T-helper 2 cell treated with Interferon-gamma antibody and Interleukin-4, amounts not matched to agents 5 μg/mL and 100 μg/mL, for 36 hours (primary cell): ENCODE results near the gene CERK.

Experiments
- DNase-seq: peaks from one replicate; pipeline ENCODE4 v3.0.0; 2021; ENCODE audit warnings: low spot score
- H3K27ac Mint-ChIP-seq: one replicate; pipeline ENCODE4 v1.8.0; 2021; ENCODE audit warnings: mild to moderate bottlenecking, mixed read lengths
- H3K27me3 Mint-ChIP-seq: one replicate; pipeline ENCODE4 v1.8.0; 2021; ENCODE audit warnings: low read depth, mixed read lengths
- H3K36me3 Mint-ChIP-seq: one replicate; pipeline ENCODE4 v1.8.0; 2021; ENCODE audit warnings: low read depth, mixed read lengths
- H3K4me1 Mint-ChIP-seq: one replicate; pipeline ENCODE4 v1.8.0; 2021; ENCODE audit warnings: low read depth, mixed read lengths
- H3K4me3 Mint-ChIP-seq: one replicate; pipeline ENCODE4 v1.8.0; 2022; ENCODE audit warnings: mild to moderate bottlenecking, moderate library complexity, mixed read lengths
- H3K9me3 Mint-ChIP-seq: one replicate; pipeline ENCODE4 v1.8.0; 2021; ENCODE audit warnings: mixed read lengths

Gene CERK

GRCh38 chr22:46703171-46703995 lies 34.7 kb downstream of the CERK start:
- no peaks in the 10 kb centered on the region for H3K27me3 Mint-ChIP-seq
- no peak overlapping the region for H3K27ac Mint-ChIP-seq
- no peaks in the 10 kb centered on the region for H3K9me3 Mint-ChIP-seq
- H3K36me3 Mint-ChIP-seq = peaks cover 58% of the 10 kb centered on the region
- DNase-seq = no peak
- H3K4me1 Mint-ChIP-seq = no peaks in the 10 kb centered on the region
- no peak overlapping the region for H3K4me3 Mint-ChIP-seq

- peaks cover 54% of the 10 kb centered on the region for H3K36me3 Mint-ChIP-seq
- no peaks in the 10 kb centered on the region for H3K9me3 Mint-ChIP-seq
- no peak overlapping the region for H3K27ac Mint-ChIP-seq
- H3K4me1 Mint-ChIP-seq = no peaks in the 10 kb centered on the region
- no peak overlapping the region for H3K4me3 Mint-ChIP-seq
- no peaks in the 10 kb centered on the region for H3K27me3 Mint-ChIP-seq
- DNase-seq = no peak
Measured at GRCh38 chr22:46701262-46701661, 36.8 kb downstream of the CERK start.

DNA sequence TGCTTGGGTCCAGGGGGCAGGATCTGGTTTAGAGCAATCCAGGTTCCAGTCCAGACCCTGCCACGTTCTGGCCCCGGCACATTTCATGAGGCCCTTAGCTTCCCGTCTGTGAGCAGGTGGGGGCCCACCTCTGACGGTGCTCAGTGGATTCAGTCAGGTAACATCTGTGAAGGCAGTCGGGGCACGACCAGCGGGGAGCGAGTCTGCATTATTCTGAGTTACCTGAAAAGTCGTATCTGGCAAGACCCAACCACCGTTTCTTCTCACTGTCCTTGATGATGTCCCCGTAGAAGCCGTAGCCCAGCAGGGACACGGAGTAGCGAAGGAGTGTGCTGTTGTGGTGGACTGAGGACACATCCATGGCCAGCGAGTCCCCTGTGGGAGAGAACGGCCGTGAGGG lies 39.0 kb downstream of the CERK start:
- no peaks in the 10 kb centered on the region for H3K9me3 Mint-ChIP-seq
- peak overlapping the region; percentile 22 for H3K27ac Mint-ChIP-seq
- no peak overlapping the region for H3K4me3 Mint-ChIP-seq
- DNase-seq = no peak
- no peaks in the 10 kb centered on the region for H3K27me3 Mint-ChIP-seq
- no peaks in the 10 kb centered on the region for H3K4me1 Mint-ChIP-seq
- peaks cover 51% of the 10 kb centered on the region for H3K36me3 Mint-ChIP-seq

DNA sequence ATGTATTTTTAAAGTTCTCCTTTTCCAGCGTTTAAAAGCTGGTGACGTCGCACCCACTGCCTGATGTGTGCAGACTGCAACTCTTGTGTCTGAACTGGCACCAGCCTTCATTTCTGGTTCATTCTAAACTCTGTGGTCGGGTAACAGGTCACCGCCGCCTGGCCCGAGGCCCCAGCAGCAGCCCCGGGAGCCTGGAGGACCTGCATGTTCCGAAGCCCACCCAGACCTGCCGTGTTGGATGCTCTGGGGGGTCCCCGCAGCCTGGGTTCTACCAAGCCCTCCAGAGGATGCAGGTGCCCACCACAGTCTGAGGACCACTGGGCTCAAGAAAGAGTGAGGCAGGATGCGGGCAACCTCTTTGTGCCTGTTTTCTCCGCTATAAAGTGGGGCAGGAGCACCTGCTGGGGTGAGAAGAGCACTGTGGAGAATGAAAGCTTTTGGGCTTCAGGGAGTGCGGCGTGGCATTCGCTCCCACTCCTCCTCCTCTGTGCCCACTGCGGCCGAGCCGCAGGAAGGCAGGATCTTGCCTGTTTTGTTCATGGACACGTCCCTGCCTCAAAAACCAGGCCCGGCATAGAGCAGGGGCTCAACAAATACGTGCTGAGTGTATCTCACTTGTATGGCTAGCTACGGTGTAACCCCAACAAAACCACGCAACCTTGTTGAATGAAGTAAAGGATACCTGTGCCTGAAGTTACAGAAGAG lies 40.1 kb downstream of the CERK start:
- Mint-ChIP-seq H3K4me3 (no peak overlapping the region), H3K27me3 (no peaks in the 10 kb centered on the region), H3K4me1 (no peaks in the 10 kb centered on the region), H3K9me3 (no peaks in the 10 kb centered on the region), H3K27ac (no peak overlapping the region), H3K36me3 (peaks cover 44% of the 10 kb centered on the region)
- DNase-seq = no peak

DNA sequence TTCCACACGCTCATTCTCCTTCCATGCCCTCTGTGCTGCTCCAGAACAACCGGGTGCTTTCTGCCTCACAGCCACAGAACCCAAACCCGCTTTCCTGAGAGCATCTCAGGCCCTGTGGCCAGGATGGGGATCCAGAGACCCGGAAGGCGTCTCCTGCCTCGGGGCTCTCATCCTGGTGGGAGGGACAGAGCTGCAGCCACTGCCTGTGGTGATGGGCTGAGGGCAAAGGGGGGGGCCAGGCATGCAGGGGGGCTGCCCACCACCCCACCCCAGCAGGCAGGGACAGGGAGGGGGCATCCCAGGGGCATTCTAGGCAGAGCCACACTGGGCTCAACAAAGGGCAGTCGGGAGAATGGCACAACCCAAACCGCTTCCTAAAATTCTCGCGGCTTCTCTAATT lies 41.4 kb downstream of the CERK start:
- no peaks in the 10 kb centered on the region for H3K27me3 Mint-ChIP-seq
- no peak for DNase-seq
- H3K27ac Mint-ChIP-seq = no peak overlapping the region
- H3K36me3 Mint-ChIP-seq = peaks cover 44% of the 10 kb centered on the region
- no peaks in the 10 kb centered on the region for H3K9me3 Mint-ChIP-seq
- H3K4me1 Mint-ChIP-seq = no peaks in the 10 kb centered on the region
- no peak overlapping the region for H3K4me3 Mint-ChIP-seq

DNA sequence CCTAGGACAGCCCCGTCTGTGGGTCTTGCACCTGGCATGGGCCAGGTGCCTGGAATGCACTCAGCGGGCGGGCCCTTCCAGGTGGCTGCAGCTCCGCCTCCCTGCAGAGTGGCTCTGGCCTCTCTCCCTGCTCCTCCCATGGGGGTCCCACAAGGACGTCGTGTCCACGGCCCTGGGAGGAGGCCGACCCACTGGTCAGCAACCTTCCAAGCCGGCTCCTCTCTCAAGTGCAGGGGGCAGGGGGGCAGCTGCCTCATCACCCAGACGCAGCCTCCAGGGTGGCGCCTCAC lies 41.9 kb downstream of the CERK start:
- Mint-ChIP-seq H3K9me3 (no peaks in the 10 kb centered on the region), H3K27ac (no peak overlapping the region), H3K4me3 (no peak overlapping the region), H3K4me1 (no peaks in the 10 kb centered on the region), H3K27me3 (no peaks in the 10 kb centered on the region), H3K36me3 (peaks cover 47% of the 10 kb centered on the region)
- no peak for DNase-seq

GRCh38 chr22:46695346-46696228 lies 42.5 kb downstream of the CERK start:
- no peak overlapping the region for H3K4me3 Mint-ChIP-seq
- peaks cover 47% of the 10 kb centered on the region for H3K36me3 Mint-ChIP-seq
- no peaks in the 10 kb centered on the region for H3K9me3 Mint-ChIP-seq
- no peak overlapping the region for H3K27ac Mint-ChIP-seq
- no peak for DNase-seq
- no peaks in the 10 kb centered on the region for H3K4me1 Mint-ChIP-seq
- H3K27me3 Mint-ChIP-seq = no peaks in the 10 kb centered on the region

DNA sequence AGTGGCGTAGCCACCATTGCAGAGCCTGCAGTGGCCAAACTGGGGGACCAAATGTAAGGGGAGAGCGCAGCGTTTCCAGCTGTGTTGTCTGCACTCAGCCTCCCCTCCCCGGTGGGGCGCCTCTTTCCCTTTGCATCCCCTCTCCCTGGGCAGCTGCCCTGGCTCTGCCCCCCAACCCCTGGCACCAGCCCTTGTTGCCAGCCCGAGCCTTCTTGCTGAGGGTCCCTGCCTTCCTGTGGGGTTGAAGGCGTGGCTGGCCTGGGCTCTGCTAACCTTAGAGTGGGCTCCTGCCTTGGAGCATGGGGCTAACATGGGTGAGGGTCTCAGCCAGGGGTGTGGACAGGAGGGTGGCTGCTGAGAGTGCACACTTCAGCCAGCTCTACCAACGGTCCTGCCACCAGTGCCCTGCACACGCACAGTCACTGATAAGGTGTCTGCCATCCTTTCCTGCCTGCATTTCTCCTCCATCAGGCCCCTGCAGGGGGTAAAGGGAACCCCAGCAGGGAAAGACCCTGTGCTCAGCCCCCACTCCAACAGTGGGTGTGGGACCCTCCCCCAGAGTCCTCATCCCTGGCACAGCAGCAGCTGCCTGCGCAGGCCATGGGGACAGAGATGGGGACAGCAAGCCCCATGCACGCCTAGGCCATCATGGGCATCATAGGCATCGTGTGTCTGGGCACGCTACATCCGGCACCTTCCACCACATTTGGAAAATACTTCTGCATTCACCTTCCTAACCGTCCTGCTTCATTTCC lies 43.5 kb downstream of the CERK start:
- Mint-ChIP-seq H3K4me3 (no peak overlapping the region), H3K27ac (no peak overlapping the region), H3K4me1 (no peaks in the 10 kb centered on the region), H3K9me3 (no peaks in the 10 kb centered on the region), H3K36me3 (peaks cover 49% of the 10 kb centered on the region), H3K27me3 (no peaks in the 10 kb centered on the region)
- DNase-seq = no peak

- no peak overlapping the region for H3K4me3 Mint-ChIP-seq
- H3K9me3 Mint-ChIP-seq = no peaks in the 10 kb centered on the region
- H3K27ac Mint-ChIP-seq = no peak overlapping the region
- no peak for DNase-seq
- no peaks in the 10 kb centered on the region for H3K27me3 Mint-ChIP-seq
- no peaks in the 10 kb centered on the region for H3K4me1 Mint-ChIP-seq
- peaks cover 46% of the 10 kb centered on the region for H3K36me3 Mint-ChIP-seq
Measured at GRCh38 chr22:46693634-46694415, 44.2 kb downstream of the CERK start.

DNA sequence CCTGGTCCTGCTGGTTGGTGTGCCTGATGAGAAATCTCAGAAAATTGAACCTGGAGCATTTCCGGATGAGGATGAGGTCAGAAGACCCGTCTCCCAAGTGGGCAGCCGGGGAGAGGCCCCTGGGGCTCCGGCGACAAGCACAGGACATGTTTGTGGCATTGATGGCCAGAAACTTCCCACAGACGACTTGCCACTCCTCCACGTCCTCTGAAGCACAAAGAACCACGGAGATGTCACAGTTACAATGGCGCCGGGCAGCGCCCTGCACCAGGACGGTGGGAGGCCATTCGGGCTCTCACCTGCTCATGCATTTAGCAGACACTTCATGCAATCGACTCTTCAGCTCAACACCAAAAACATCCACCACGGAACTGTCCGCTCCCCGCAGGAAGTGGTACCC lies 46.5 kb downstream of the CERK start:
- H3K4me3 Mint-ChIP-seq = no peak overlapping the region
- no peaks in the 10 kb centered on the region for H3K9me3 Mint-ChIP-seq
- no peak for DNase-seq
- H3K36me3 Mint-ChIP-seq = peaks cover 35% of the 10 kb centered on the region
- no peaks in the 10 kb centered on the region for H3K4me1 Mint-ChIP-seq
- H3K27me3 Mint-ChIP-seq = no peaks in the 10 kb centered on the region
- no peak overlapping the region for H3K27ac Mint-ChIP-seq

- no peaks in the 10 kb centered on the region for H3K9me3 Mint-ChIP-seq
Measured at GRCh38 chr22:46690146-46690545, 47.9 kb downstream of the CERK start.

GRCh38 chr22:46688949-46689348 lies 49.1 kb downstream of the CERK start:
- H3K36me3 Mint-ChIP-seq = peaks cover 36% of the 10 kb centered on the region
- H3K27me3 Mint-ChIP-seq = no peaks in the 10 kb centered on the region
- no peaks in the 10 kb centered on the region for H3K9me3 Mint-ChIP-seq
- DNase-seq = no peak
- H3K4me3 Mint-ChIP-seq = no peak overlapping the region
- H3K27ac Mint-ChIP-seq = no peak overlapping the region
- H3K4me1 Mint-ChIP-seq = peaks cover 9% of the 10 kb centered on the region

More at GRCh38 chr22:46690146-46690545, 47.9 kb downstream of the CERK start:
- Mint-ChIP-seq H3K4me1 (peaks cover 9% of the 10 kb centered on the region), H3K27me3 (no peaks in the 10 kb centered on the region), H3K27ac (no peak overlapping the region), H3K36me3 (peaks cover 42% of the 10 kb centered on the region), H3K4me3 (no peak overlapping the region)
- no peak for DNase-seq

DNA sequence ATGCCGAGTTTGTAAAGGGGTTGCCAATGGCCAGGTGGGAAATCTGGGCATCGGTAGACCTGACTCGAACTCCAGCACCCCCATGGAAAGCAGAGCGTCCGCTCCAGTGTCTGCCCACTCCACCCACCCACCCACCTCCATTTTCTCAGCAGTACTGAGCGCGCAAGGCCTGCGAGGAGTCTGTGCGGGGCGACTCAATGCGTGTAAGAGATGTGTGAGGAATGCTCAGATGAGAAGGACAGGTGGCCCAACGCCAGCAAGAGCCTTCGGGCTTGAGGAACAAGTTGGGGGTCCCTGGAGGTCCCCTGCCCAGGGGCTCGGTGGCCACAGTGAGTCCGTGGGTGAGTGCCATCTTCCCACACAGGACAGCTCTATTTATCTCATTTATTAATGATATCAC lies 50.6 kb downstream of the CERK start:
- no peaks in the 10 kb centered on the region for H3K9me3 Mint-ChIP-seq
- H3K36me3 Mint-ChIP-seq = peaks cover 35% of the 10 kb centered on the region

More for the DNA sequence above, 50.6 kb downstream of the CERK start:
- no peak for DNase-seq
- Mint-ChIP-seq H3K27me3 (no peaks in the 10 kb centered on the region), H3K27ac (no peak overlapping the region), H3K4me3 (no peak overlapping the region), H3K4me1 (peaks cover 9% of the 10 kb centered on the region)
